Measurements from ENCODE around the gene PTGIS.

Gene PTGIS

DNA sequence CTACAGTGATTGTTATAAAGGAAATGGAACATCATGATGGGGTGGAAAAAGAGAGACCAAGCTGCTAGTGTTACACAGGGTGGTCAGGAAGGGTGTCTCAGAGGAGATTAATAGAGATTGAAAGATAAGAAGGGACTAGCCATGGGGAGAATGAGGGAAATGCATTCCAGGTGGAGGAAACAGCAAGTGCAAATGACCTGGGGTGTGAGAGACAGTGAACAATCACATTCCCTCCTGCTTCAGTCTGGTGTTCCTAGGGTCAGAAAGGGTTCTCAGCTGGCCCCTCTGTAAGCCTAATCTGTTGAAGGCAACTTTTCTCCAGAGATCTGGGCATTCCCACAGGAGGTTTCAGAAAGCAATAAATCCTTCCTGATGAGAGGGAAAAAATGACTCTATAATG lies 81.9 kb downstream of the PTGIS start:
- DNase-seq = no peak

- no peak for DNase-seq
Observed at GRCh38 chr20:49485563-49485962, 82.4 kb downstream of the PTGIS start.

- peak; percentile 45 for DNase-seq
Observed at GRCh38 chr20:49484180-49485140, 83.5 kb downstream of the PTGIS start.

DNA sequence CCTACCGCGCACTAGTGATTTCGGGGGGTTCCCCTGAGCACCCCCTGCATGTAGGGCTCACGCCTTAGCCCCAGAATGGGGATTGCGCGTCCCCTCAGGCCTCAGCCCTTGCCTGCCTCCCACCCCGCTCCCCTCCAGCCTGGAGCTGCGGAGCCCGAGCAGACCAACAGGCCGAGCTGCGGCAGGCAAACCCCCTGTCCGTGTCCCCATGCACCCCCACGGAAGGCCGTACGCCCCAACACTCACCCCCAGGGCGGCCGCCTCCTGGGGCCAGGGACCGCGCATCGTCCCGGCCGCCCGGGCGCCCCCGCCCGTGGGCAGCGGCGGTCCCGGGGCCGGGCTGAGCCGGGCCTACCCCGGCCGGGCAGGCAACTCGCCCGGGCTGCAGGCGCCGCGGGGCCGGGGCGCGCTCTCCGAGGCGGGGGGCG lies 84.2 kb downstream of the PTGIS start:
- DNase-seq = no peak

- no peak for DNase-seq
Observed at GRCh38 chr20:49483018-49483695, 84.8 kb downstream of the PTGIS start.

DNA sequence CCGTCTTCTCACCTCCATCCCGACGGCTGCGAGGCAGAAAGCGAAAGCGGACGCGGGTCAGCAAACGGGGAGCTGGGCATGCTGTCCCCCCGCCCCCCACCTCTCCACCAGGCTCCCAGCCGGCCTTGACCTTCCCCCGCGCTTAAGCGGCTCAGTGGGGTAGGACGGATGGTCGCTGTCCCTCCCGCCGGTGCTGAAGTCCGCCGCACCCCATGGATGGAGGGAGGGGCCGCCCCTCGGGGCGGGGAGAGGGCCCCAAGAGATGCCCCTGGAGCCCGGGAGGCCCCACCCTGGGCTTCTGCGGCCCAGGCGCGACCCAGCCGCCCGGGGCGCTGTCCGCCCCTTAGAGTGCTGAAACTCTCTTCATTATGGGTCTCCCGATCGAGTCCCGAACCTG lies 85.3 kb downstream of the PTGIS start, which contains the start of gene KCNB1:
Gene KCNB1, minus strand, starts transcription at position 48 of the 397 bp plus-strand sequence. CDS start 188 bp downstream, outside the sequence.
- DNase-seq = no peak

GRCh38 chr20:49482173-49482572 lies 85.8 kb downstream of the PTGIS start:
- DNase-seq = no peak

DNA sequence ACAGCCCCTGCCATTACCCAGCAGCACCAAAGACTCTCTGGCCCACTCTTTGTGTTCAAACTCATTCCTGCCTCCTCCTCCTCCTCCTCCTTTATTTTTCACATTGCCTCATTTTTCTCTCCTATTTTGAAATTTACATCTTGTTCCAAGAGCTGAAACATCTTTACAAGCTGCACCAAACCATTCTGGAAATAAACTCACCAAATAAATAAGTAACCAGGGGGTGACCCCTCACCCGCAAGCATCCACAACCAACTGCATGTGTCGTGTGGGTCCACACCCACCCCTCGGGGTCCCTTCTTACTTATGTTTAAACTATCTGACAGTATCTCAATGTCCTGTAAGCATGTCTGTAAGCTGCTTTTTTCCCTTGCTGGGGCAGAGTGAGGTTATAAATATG lies 86.8 kb downstream of the PTGIS start:
- DNase-seq = no peak

GRCh38 chr20:49480236-49480635 lies 87.7 kb downstream of the PTGIS start:
- DNase-seq = no peak

DNA sequence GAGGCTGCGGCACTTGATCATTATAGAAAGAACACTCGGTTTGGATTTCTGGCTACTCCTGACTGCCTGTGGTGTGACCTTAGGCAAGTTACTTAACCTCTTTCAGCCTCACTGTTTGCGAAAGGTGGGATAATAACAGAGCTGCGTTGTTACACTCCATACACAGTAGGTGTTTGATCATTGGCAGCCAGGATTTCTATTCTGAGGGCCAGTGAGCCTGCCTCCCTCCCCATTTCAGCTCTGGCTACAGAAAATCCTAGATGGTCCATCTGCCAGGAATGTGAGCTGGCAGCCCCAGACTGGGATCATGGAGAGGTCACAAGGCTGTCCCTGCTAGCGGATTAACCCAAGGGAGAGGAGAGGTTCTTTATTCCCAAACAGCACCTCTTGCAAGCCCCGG lies 88.2 kb downstream of the PTGIS start:
- DNase-seq = no peak

DNA sequence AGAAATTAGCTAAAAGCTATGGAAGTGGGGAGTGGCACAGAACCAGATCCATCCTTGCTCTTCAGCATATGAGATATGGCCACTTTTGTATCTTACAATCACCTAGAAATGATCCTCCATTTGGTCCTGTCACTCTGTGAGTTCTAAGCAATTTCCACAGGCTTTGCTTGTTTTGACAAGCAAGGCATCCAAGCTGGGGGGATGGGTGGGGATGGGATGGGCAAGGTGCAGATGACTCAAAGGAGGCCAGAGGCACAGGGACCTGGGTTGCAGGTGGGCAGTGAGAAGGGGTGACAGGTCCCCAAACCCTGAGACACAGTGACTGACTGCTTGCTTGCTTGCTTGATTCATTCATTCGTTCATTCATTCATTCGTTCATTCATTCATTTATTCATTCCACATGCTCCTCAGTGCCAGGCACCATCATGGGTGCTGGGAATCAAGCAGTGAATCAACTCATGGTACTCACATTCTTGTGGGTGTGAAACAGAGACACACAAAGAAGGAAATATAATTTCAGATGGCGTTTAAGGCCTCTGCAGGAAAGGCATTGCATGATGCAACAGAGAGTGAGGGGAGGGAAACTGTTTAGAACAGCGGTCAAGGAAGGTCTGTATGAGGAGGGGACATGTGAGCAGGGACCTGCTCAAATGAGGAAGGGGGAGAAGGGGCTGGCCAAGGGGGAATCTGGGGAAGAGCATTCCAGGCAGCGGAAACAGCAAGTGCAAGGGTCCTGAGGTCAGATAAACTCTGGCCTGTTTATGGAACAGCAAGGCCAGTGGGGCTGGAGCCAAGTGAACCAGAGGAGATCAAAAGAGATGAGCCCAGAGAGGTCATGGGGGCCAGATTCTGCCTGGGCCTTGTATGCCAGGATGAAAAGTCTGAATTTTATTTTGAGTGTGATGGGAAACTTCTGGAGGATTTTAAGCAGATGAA lies 88.9 kb downstream of the PTGIS start:
- DNase-seq = no peak

DNA sequence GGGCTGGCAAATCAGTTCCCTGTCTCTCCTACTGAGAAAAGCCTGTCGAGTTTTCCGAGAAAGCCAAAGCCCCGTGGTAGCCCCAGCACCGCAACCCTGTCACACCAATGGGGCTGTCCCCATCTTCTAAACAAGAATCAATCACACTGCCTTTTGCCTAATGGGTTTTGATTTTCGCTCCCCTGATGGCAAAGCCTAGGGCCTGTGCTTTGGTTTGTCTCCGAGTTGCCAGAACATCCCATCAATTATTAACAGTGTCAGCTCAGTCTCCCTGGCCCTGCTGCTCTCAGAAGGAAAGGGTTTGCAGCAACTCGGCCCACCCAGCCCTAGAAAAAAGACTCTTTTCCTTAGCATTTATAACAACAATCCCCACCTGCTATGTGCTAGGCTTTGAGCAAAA lies 89.7 kb downstream of the PTGIS start:
- DNase-seq = no peak

GRCh38 chr20:49477200-49477599 lies 90.7 kb downstream of the PTGIS start:
- DNase-seq = no peak

GRCh38 chr20:49476016-49476355 lies 92.0 kb downstream of the PTGIS start:
- no peak for DNase-seq

DNA sequence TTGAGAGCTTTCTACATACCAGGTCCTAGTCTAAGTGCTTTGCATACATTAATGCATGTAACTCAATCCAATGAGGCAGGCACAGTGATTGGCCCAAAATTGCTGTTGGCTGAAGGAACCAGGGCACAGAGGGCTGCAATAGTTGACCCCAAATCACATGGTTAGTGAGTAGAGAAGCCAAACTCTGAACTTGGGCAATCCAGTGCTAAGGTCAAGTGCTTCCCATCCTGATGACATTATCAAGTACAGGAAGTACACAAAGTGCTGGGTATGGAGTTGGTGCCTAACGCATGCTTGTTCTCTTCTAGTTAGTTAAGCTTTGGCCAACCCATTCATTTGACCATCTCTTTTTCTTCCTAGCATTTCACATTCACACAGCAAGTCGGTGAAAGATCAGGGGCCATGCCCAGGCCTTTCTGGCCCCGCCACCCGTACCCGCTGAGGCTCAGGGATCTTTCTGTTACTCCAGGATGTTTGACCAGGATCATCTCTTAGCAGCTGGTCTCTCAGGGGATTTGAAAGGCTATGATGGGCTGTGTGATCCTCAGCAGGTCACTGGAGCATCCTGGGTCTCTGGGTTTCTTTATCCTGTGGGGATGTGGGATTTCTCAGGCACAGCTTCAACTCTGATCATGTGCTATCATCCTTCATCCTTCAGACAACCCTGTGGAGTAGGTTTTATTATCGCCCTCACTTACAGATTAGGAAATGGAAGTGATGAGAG lies 92.5 kb downstream of the PTGIS start:
- DNase-seq = no peak

GRCh38 chr20:49471397-49471796 lies 96.5 kb downstream of the PTGIS start:
- DNase-seq = no peak

DNA sequence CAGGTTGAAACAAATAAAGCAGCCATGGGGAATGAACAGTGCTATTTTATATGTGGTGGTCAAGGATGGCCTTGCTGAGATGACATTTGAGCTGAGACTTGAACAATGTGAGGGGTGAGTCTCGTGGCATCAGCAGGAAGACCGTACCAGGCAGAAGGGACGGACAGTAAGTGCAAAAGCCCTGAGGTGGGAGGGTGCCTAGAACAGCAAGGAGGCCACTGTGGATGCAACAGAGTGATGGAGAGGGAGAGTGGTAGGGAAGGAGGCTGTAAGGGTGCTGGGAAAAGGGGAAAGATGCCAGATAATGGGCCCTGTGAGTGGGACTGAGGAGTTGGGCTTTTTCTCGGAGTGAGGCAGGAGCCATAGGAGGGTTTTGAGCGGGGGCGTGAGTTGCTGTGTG lies 97.0 kb downstream of the PTGIS start:
- no peak for DNase-seq

DNA sequence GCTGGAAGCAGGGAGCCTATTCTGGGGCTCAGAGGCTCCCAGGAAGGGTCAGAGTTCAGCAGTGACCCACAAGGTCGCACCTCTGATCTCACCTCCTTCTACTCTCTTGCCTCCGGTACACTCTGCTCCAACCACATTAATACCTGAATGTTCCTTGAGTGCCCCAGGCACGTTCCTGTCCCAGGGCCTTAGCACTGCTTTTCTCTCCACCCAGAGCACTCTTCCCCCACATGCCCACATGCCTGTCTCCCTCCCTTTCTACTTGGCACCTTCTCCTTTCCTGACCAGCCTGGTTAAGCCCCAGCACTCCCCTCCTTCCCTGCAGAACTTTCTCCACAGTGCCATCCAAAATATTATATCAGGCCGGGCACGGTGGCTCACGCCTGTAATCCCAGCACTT lies 98.9 kb downstream of the PTGIS start:
- DNase-seq = no peak

- no peak for DNase-seq
Observed at GRCh38 chr20:49468412-49468811, 99.5 kb downstream of the PTGIS start.

- no peak for DNase-seq
Observed at GRCh38 chr20:49466114-49466912, 101.6 kb downstream of the PTGIS start.

- no peak for DNase-seq
Observed at GRCh38 chr20:49464556-49464955, 103.4 kb downstream of the PTGIS start.

DNA sequence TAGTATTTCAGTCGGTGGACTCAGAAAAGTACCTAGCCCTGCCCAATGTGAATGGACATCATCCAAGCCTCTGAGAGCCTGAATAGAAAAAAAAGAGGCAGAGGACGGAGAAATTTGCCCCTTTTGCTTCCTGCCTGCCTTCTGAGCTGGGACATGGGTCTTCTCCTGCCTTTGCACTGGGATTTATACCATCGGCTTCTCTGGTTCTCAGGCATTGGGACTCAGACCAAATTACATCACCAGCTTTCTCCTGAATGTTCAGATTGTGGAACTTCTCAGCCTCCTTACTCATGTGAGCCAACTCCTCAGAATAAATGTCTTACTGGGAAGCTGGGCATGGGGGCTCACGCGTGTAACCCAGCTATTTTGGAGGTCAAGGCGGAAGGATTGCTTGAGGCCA lies 105.3 kb downstream of the PTGIS start:
- DNase-seq = no peak

Data from DMS79 (cell line).